K562 (cell line): ENCODE measurements around the gene EIF2S3B. TPM values are rescaled to one million over a fixed set of nuclear protein-coding genes. Genes with fewer than 3 reads are reported as not detected.

Experiments used
- ATAC-seq: fragments of 200-7000 bp; cut with Tn5 transposase; 3 replicates; pipeline ENCODE4 v1.9.1; 2020; ENCODE audit warnings: moderate library complexity
- BruUV-seq: library from RNA; stranded (reverse); fragments of 400-500 nt; replicated peaks from 2 replicates; lab custom pipeline; 2021; lab: Mats Ljungman, UMichigan
- CTCF ChIA-PET: fragments of 300-600 bp; formaldehyde crosslinking; extraction: SDS; loops from one replicate; lab custom pipeline; 2021; ENCODE audit warnings: low intra/inter-chr PET ratio; lab: Yijun Ruan, JAX
- POLR2A ChIA-PET: fragments of 300-600, 350-650 bp; sonication (Branson Sonifier 250); formaldehyde crosslinking; extraction: SDS; loops from one replicate; lab custom pipeline; 2021; ENCODE audit warnings: antibody characterized with exemption, inconsistent platforms; lab: Yijun Ruan, JAX
- DNase-seq, 4 experiments: peaks; one replicate each; pipeline versions ENCODE4 v3.0.0 to v3.0.0-alpha.2; 2011 to 2018; ENCODE audit warnings: low spot score in 3 of 4, mixed read lengths in 3 of 4; ENCODE audit errors: extremely low read depth in 1 of 4
- FAIRE-seq: peaks from 2 replicates; lab custom pipeline; 2011; peaks lifted over from hg19 to GRCh38; lab: Jason Lieb, UNC
- H2AFZ ChIP-seq: 2 replicates; pipeline ENCODE4 v1.6.0; 2011; ENCODE audit warnings: low read depth, low read length, control low read depth, inconsistent platforms
- H3K27ac ChIP-seq: fragments of 200-600 bp; 3 replicates; pipeline ENCODE4 v1.8.0; 2011; ENCODE audit warnings: low read depth, mild to moderate bottlenecking, control low read depth, inconsistent platforms, low read length, moderate library complexity, mixed read lengths; ENCODE audit errors: extremely low read depth
- H3K27me3 ChIP-seq, 2 experiments: fragments of 300-600 bp in 1 of 2; 2 replicates in 1 of 2; 3 replicates in 1 of 2; pipeline versions ENCODE4 v1.6.0 to v1.8.0; 2011; ENCODE audit warnings: inconsistent platforms in 2 of 2, low read length in 2 of 2, mild to moderate bottlenecking in 1 of 2, mixed read lengths in 1 of 2, moderate library complexity in 1 of 2; ENCODE audit not compliant: control insufficient read depth in 2 of 2, insufficient read depth in 2 of 2
- H3K36me3 ChIP-seq: fragments of 300-600 bp; 3 replicates; pipeline ENCODE4 v1.8.0; 2011; ENCODE audit warnings: mild to moderate bottlenecking, low read length, inconsistent platforms; ENCODE audit not compliant: control insufficient read depth, insufficient read depth
- H3K4me1 ChIP-seq, 2 experiments: fragments of 200-600 bp in 1 of 2; replicated peaks in 1 of 2; 2 replicates in 1 of 2; 3 replicates in 1 of 2; pipeline versions ENCODE4 v1.5.1 to v1.8.0; 2011; ENCODE audit warnings: inconsistent platforms in 2 of 2, low read length in 2 of 2, mild to moderate bottlenecking in 1 of 2, mixed read lengths in 1 of 2, moderate library complexity in 1 of 2; ENCODE audit not compliant: control insufficient read depth in 2 of 2, insufficient read depth in 2 of 2
- H3K4me2 ChIP-seq: 2 replicates; pipeline ENCODE4 v1.6.1; 2011; ENCODE audit warnings: low read length, control low read depth, inconsistent platforms, mixed read lengths; ENCODE audit not compliant: insufficient read depth
- H3K4me3 ChIP-seq: fragments of 200-600 bp; sonication (generic), shearing (Covaris generic); 2 replicates; pipeline ENCODE4 v1.5.1; 2016; ENCODE audit warnings: control low read depth, inconsistent platforms
- H3K79me2 ChIP-seq: fragments of 200-600 bp; 3 replicates; pipeline ENCODE4 v1.8.0; 2011; ENCODE audit warnings: low read length, inconsistent platforms; ENCODE audit not compliant: control insufficient read depth, insufficient read depth
- H3K9ac ChIP-seq, 2 experiments: 2 replicates each; pipeline versions ENCODE4 v1.6.0 to v1.6.1; 2011; ENCODE audit warnings: low read depth in 2 of 2, low read length in 2 of 2, control low read depth in 1 of 2, inconsistent platforms in 1 of 2, mild to moderate bottlenecking in 1 of 2, mixed read lengths in 1 of 2; ENCODE audit not compliant: insufficient read depth in 1 of 2
- H3K9me1 ChIP-seq: one replicate; pipeline ENCODE4 v1.6.0; 2011; ENCODE audit warnings: inconsistent platforms, mild to moderate bottlenecking, low read length, moderate library complexity; ENCODE audit not compliant: control insufficient read depth, insufficient read depth
- H3K9me3 ChIP-seq: replicated peaks from 2 replicates; pipeline ENCODE4 v1.5.1; 2011; ENCODE audit warnings: low read depth, low read length, inconsistent platforms; ENCODE audit not compliant: control insufficient read depth, insufficient read depth
- H4K20me1 ChIP-seq: replicated peaks from 2 replicates; pipeline ENCODE4 v1.6.1; 2011; ENCODE audit warnings: low read length, inconsistent platforms, mixed read lengths; ENCODE audit not compliant: control insufficient read depth, insufficient read depth
- ARID1B ChIP-seq: fragments of 450-650 bp; IDR thresholded peaks from 2 replicates; pipeline ENCODE4 v1.6.1; 2016; ENCODE audit warnings: antibody characterized with exemption, mild to moderate bottlenecking, inconsistent platforms
- CXXC5 ChIP-seq: fragments of 250-450 bp; sonication (Bioruptor Pico); IDR thresholded peaks from 2 replicates; pipeline ENCODE4 v1.8.0; 2022; ENCODE audit warnings: inconsistent platforms, mild to moderate bottlenecking, moderate library complexity
- GABPB1 ChIP-seq: sonication (generic); formaldehyde crosslinking; IDR thresholded peaks from 2 replicates; pipeline ENCODE4 v1.8.0; 2022; ENCODE audit warnings: mild to moderate bottlenecking, missing genetic modification reagents
- MYNN ChIP-seq, 2 experiments: sonication (generic); formaldehyde crosslinking in 1 of 2; IDR thresholded peaks; 2 replicates each; pipeline versions ENCODE4 v1.5.0 to v1.6.1; 2016 to 2020; ENCODE audit warnings: antibody characterized with exemption in 1 of 2, missing genetic modification reagents in 1 of 2
- PRPF4 ChIP-seq: fragments of 200-400 bp; formaldehyde crosslinking; IDR thresholded peaks from one replicate; pipeline ENCODE4 v1.6.1; 2017; ENCODE audit warnings: low read length, low read depth, mild to moderate bottlenecking; ENCODE audit not compliant: insufficient read depth, poor library complexity, severe bottlenecking
- ZNF134 ChIP-seq: fragments of 250-450 bp; sonication (Bioruptor Pico); conservative IDR thresholded peaks from 2 replicates; pipeline ENCODE4 v1.4.0; 2020
- ZNF507 ChIP-seq: conservative IDR thresholded peaks from 2 replicates; pipeline ENCODE4 v1.6.1; 2017; ENCODE audit warnings: missing genetic modification characterization, missing compliant biosample characterization
- WGBS: fragments of 100-300 bp; shearing (Covaris generic); methylation state at CpG from one replicate; pipeline ENCODE4 v1.1.6; 2016; ENCODE audit warnings: low coverage, mixed read lengths; ENCODE audit not compliant: insufficient coverage; ENCODE audit errors: missing lambda C conversion rate; 5-methylcytosine and 5-hydroxymethylcytosine counted together
- in situ Hi-C: fragments of 300-500 bp; cut with MboI; formaldehyde crosslinking; loops from 4 replicates; pipeline ENCODE4 v1.15.0; 2018; ENCODE audit warnings: inconsistent platforms, mixed read lengths
- intact Hi-C: fragments of 100-400 bp; cut with micrococcal nuclease; formaldehyde crosslinking; loops from 2 replicates; pipeline ENCODE4 v1.14.2; 2022
- polyA plus RNA-seq, 8 experiments: library from polyadenylated mRNA; depleted of rRNA in 4 of 8; stranded (reverse) in 5 of 8; unstranded in 3 of 8; fragments of >200 nt; fragmentation: Nextera tagmentation in 2 of 8; fragmentation: Illumina TruSeq in 1 of 8; extraction: Ambion mirVana in 2 of 8; extraction: Trizol in 1 of 8; gene quantifications; 2 replicates each; pipeline versions ENCODE4 v1.2.1 to v1.2.3, GENCODE V29; 2011 to 2014; ENCODE audit warnings: inconsistent platforms in 1 of 8, missing spikeins in 1 of 8
- total RNA-seq, 7 experiments: library from RNA; depleted of rRNA in 6 of 7; stranded (reverse); fragments of >200 nt in 6 of 7; fragmentation: Illumina TruSeq in 2 of 7; extraction: Trizol in 2 of 7; gene quantifications; 2 replicates each; pipeline versions ENCODE4 v1.2.1 to v1.2.3, GENCODE V29; 2011 to 2021; ENCODE audit warnings: low replicate concordance in 1 of 7
- TF ChIP-seq, protein P1 (sequence below): IDR thresholded peaks from 2 replicates; pipeline ENCODE4 v1.6.1; 2011; ENCODE audit not compliant: insufficient read length; ENCODE audit errors: extremely low read depth
- TF ChIP-seq, protein P2 (sequence below): sonication (generic); formaldehyde crosslinking; IDR thresholded peaks from 2 replicates; pipeline ENCODE4 v1.8.1; 2023; ENCODE audit warnings: mild to moderate bottlenecking, missing genetic modification reagents

Gene EIF2S3B
- total and polyA plus RNA-seq, 9 of the 15 experiments (the other 6 are each of a cell fraction or from before 2014, with no cell fraction given) = 0.45 to 5.1 (median 2.0) TPM

DNA sequence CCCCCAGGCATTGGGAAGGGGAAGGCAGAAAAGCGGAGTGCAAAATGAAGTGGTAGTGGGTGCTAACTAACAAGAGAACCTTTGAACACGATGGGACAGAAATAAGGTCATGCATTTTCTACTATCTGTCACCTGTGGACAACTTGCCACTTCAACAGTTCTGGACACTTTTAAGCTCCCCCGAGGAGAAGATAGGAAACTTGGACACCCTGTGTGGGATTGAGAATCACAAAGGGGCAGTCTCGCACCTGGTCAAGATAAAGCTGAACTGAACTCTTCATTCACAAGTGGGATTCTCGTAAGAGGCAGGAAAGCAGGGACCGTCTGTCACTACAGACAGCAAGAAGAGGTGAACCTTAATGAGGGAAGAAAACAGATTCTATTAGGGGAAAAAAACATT lies 51.6 kb downstream of the EIF2S3B start:
- H3K4me2 ChIP-seq = no peak overlapping the region
- CTCF ChIA-PET = no interaction called here
- in situ Hi-C loops = no loop called here
- H2AFZ ChIP-seq = no peak overlapping the region; the same call in 1 of the 2 replicates
- no peaks in the 10 kb centered on the region for H3K4me1 ChIP-seq
- H3K9me3 ChIP-seq = no peaks in the 10 kb centered on the region
- H3K36me3 ChIP-seq = no peaks in the 10 kb centered on the region
- WGBS = 5% methylated on average over 3 of the region's 6 CpGs
- no peak for DNase-seq
- no peaks in the 10 kb centered on the region for H3K9me1 ChIP-seq
- TF ChIP-seq ARID1B = no peak
- TF ChIP-seq GABPB1 (CRISPR knock-in tag) = no peak
- TF ChIP-seq, protein P1, sequence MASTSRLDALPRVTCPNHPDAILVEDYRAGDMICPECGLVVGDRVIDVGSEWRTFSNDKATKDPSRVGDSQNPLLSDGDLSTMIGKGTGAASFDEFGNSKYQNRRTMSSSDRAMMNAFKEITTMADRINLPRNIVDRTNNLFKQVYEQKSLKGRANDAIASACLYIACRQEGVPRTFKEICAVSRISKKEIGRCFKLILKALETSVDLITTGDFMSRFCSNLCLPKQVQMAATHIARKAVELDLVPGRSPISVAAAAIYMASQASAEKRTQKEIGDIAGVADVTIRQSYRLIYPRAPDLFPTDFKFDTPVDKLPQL = no peak
- no peak for TF ChIP-seq CXXC5 (CRISPR knock-in tag)
- no peak for TF ChIP-seq ZNF134 (CRISPR knock-in tag)
- TF ChIP-seq, protein P2, sequence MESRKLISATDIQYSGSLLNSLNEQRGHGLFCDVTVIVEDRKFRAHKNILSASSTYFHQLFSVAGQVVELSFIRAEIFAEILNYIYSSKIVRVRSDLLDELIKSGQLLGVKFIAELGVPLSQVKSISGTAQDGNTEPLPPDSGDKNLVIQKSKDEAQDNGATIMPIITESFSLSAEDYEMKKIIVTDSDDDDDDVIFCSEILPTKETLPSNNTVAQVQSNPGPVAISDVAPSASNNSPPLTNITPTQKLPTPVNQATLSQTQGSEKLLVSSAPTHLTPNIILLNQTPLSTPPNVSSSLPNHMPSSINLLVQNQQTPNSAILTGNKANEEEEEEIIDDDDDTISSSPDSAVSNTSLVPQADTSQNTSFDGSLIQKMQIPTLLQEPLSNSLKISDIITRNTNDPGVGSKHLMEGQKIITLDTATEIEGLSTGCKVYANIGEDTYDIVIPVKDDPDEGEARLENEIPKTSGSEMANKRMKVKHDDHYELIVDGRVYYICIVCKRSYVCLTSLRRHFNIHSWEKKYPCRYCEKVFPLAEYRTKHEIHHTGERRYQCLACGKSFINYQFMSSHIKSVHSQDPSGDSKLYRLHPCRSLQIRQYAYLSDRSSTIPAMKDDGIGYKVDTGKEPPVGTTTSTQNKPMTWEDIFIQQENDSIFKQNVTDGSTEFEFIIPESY (CRISPR knock-in tag) = no peak
- no peak for TF ChIP-seq PRPF4
- TF ChIP-seq MYNN (IDR thresholded peaks at IDR 0.05) = no peak
- TF ChIP-seq MYNN (CRISPR knock-in tag; IDR thresholded peaks at IDR 0.05) = no peak
- no peak for TF ChIP-seq ZNF507 (tag)
- TF ChIP-seq, all 486 proteins: peak for 0
- H3K27ac ChIP-seq = no peak overlapping the region
- POLR2A ChIA-PET = interaction anchor here (0.5 kb wide), 1 partner anchor 8 kb away, joined by 3 read pairs; no protein-coding TSS in a partner anchor
- H3K9ac ChIP-seq = no peak overlapping the region
- BruUV-seq = no TSS peak
- intact Hi-C loops = no loop called here
- H3K27me3 ChIP-seq = no peaks in the 10 kb centered on the region
- FAIRE-seq = no peak
- H3K79me2 ChIP-seq = no peaks in the 10 kb centered on the region
- H4K20me1 ChIP-seq = no peaks in the 10 kb centered on the region
- ATAC-seq = no peak
- no peak overlapping the region for H3K4me3 ChIP-seq
